Immature natural killer cell (primary cell): ENCODE data around the gene EXOC5. TPM values are rescaled to one million over a fixed set of nuclear protein-coding genes. Genes with fewer than 3 reads are reported as not detected.
A peak's percentile ranks its signal among the peaks of the same experiment; 100 is the strongest.
"Not testable (repeated sequence)": the region's sequence is repeated elsewhere in the genome, so short reads cannot be mapped to it uniquely, and the experiment has no call there.

Experiments used
- DNase-seq, 3 donors: peaks; one replicate each; pipeline ENCODE4 v3.0.0; 2022; ENCODE audit warnings: mixed read lengths in 1 of 3
- H3K27ac Mint-ChIP-seq, 6 donors: one replicate each; pipeline ENCODE4 v1.8.0; 2020; ENCODE audit warnings: mixed read lengths in 6 of 6, mild to moderate bottlenecking in 5 of 6, inconsistent platforms in 4 of 6, moderate library complexity in 3 of 6
- H3K27me3 Mint-ChIP-seq, 3 donors: one replicate each; pipeline ENCODE4 v1.8.0; 2020 to 2021; ENCODE audit warnings: low read depth in 3 of 3, mild to moderate bottlenecking in 3 of 3, mixed read lengths in 3 of 3, moderate library complexity in 3 of 3, inconsistent platforms in 1 of 3
- H3K36me3 Mint-ChIP-seq, 3 donors: one replicate each; pipeline ENCODE4 v1.8.0; 2020; ENCODE audit warnings: mixed read lengths in 3 of 3, inconsistent platforms in 2 of 3, mild to moderate bottlenecking in 2 of 3
- H3K4me1 Mint-ChIP-seq, 2 donors: one replicate each; pipeline ENCODE4 v1.8.0; 2020; ENCODE audit warnings: inconsistent platforms in 2 of 2, mild to moderate bottlenecking in 2 of 2, mixed read lengths in 2 of 2, moderate library complexity in 1 of 2
- H3K4me3 Mint-ChIP-seq, 5 donors: one replicate each; pipeline ENCODE4 v1.8.0; 2020; ENCODE audit warnings: mild to moderate bottlenecking in 5 of 5, mixed read lengths in 5 of 5, inconsistent platforms in 3 of 5, moderate library complexity in 3 of 5
- H3K9me3 Mint-ChIP-seq, 6 donors: one replicate each; pipeline ENCODE4 v1.8.0; 2020; ENCODE audit warnings: mild to moderate bottlenecking in 6 of 6, mixed read lengths in 6 of 6, inconsistent platforms in 4 of 6, moderate library complexity in 3 of 6
- polyA plus RNA-seq, 3 donors: library from polyadenylated mRNA; unstranded; fragments of 300-500 nt; fragmentation: Illumina TruSeq; gene quantifications; one replicate each; pipeline ENCODE4 v1.2.3, GENCODE V29; 2021

Gene EXOC5
- polyA plus RNA-seq, 3 donors from 2014 or later: 46.4 to 69.3 (median 59.6) TPM

- H3K9me3 Mint-ChIP-seq: no peaks in the 10 kb centered on the region
- peaks cover 29 to 62% of the 10 kb centered on the region in 2 donors for H3K4me1 Mint-ChIP-seq
- no peak for DNase-seq
Measured at GRCh38 chr14:57275023-57275664, 6.4 kb upstream of the EXOC5 start.

GRCh38 chr14:57274551-57274950 is 5.8 kb upstream of the EXOC5 start:
- Mint-ChIP-seq H3K36me3 (peaks cover 7 to 14% (median 11%) of the 10 kb centered on the region in 3 donors), H3K4me1 (peaks cover 35 to 64% of the 10 kb centered on the region in 2 donors), H3K4me3 (no peak overlapping the region), H3K27ac (no peak overlapping the region), H3K9me3 (no peaks in the 10 kb centered on the region), H3K27me3 (no peaks in the 10 kb centered on the region)
- no peak for DNase-seq

More at GRCh38 chr14:57275023-57275664, 6.4 kb upstream of the EXOC5 start:
- Mint-ChIP-seq H3K27ac (no peak overlapping the region), H3K27me3 (no peaks in the 10 kb centered on the region), H3K4me3 (no peak overlapping the region), H3K36me3 (peaks cover 7 to 17% (median 11%) of the 10 kb centered on the region in 3 donors)

DNA sequence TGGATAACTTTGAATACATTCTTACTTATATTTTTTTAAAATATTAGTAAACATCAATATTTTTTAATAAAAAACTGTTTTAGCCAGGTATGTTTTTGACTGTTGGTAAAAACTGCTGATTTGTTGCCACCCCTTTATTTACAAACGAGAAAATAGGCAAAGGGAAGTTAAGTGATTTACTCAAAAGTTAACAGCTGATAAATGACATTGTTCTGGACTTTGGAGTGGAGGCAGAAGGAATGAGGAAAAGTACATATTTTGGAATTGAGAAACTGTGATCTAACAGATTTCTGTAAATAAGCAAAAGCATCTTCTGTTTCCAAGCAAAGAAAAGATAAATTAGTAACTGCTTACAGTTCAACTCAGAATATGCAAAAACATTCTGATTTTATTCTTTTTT is 4.5 kb upstream of the EXOC5 start:
- H3K4me3 Mint-ChIP-seq: no peak overlapping the region
- peaks cover 7 to 11% (median 9%) of the 10 kb centered on the region in 3 donors for H3K36me3 Mint-ChIP-seq
- no peak for DNase-seq
- no peaks in the 10 kb centered on the region for H3K9me3 Mint-ChIP-seq
- peaks cover 44 to 67% of the 10 kb centered on the region in 2 donors for H3K4me1 Mint-ChIP-seq
- H3K27me3 Mint-ChIP-seq: peaks cover 6 to 12% (median 10%) of the 10 kb centered on the region in 3 donors
- no peak overlapping the region for H3K27ac Mint-ChIP-seq

GRCh38 chr14:57266065-57266464 is 2.6 kb downstream of the EXOC5 start:
- H3K27ac Mint-ChIP-seq: peak overlapping the region in 3 of 6 donors; percentile 37 to 49 (median 44)
- peaks cover 57 to 86% of the 10 kb centered on the region in 2 donors for H3K4me1 Mint-ChIP-seq
- no peaks in the 10 kb centered on the region for H3K9me3 Mint-ChIP-seq
- H3K27me3 Mint-ChIP-seq: peaks cover 8 to 15% (median 13%) of the 10 kb centered on the region in 3 donors
- H3K4me3 Mint-ChIP-seq: no peak overlapping the region
- H3K36me3 Mint-ChIP-seq: no peaks in the 10 kb centered on the region
- no peak for DNase-seq

DNA sequence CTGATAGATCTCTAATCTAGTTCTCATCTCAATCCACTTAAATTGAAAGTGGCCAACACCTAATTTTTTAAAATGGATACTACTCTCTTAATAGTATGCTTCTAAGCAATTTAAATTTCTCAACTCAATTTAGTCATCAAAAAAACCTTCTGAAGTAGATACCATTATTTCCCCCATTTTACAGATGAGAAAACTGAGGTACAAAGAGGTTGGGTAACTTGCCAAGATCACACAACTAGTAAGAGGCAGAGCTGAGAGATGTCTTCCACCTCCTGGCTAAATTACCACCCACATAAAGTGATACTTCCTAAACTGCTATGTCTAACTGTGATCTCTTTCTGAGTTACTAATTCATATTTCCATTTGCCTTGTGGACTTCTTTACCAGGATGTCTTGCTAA is 6.6 kb downstream of the EXOC5 start:
- Mint-ChIP-seq H3K9me3 (no peaks in the 10 kb centered on the region), H3K4me1 (peaks cover 31 to 61% of the 10 kb centered on the region in 2 donors), H3K27ac (peak overlapping the region in 1 of 6 donors; percentile 25), H3K36me3 (peaks cover 0 to 10% (median 7%) of the 10 kb centered on the region in 3 donors), H3K4me3 (no peak overlapping the region), H3K27me3 (no peaks in the 10 kb centered on the region)
- no peak for DNase-seq

DNA sequence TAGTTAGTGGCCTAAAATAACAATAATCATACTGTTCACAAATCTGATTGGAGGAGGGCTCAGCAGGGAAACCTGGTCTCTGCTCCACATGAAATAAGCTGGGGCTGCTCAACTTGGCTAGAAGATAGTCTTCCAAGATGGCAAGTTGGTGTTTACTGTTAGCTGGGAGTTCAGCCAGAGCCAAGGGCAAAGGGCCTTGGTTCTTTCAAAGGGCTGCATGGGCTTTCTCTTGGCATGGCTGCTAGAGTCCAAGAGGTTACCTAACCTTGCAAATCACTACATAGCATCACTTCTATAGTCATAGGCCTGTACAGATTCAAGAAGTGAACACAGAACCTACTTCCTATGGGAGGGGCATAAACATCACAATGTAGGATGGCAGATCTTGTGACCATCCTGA is 7.1 kb downstream of the EXOC5 start:
- H3K27me3 Mint-ChIP-seq: no peaks in the 10 kb centered on the region
- H3K9me3 Mint-ChIP-seq: no peaks in the 10 kb centered on the region
- DNase-seq: no peak
- H3K36me3 Mint-ChIP-seq: peaks cover 0 to 10% (median 10%) of the 10 kb centered on the region in 3 donors
- no peak overlapping the region for H3K27ac Mint-ChIP-seq
- peaks cover 30 to 62% of the 10 kb centered on the region in 2 donors for H3K4me1 Mint-ChIP-seq
- no peak overlapping the region for H3K4me3 Mint-ChIP-seq

DNA sequence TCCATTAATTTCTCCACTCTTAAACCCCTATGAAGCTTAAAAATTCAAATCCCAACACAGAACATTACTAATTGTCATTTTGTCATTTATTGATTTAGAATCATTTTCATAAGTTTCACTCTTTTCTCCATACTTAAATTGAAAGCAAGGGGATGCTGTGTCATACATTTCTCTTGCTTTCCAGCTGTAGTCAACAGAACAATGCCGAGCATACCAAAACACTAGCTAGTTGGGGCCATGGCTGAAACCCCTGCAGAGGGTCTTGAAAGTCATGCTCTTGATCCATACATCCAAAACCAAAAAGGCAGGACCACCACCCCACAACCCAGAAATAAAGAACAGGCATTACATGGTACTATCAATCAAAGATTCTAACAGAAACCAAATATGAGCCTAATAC is 9.0 kb downstream of the EXOC5 start:
- no peak overlapping the region for H3K27ac Mint-ChIP-seq
- no peak overlapping the region for H3K4me3 Mint-ChIP-seq
- no peaks in the 10 kb centered on the region for H3K27me3 Mint-ChIP-seq
- no peaks in the 10 kb centered on the region for H3K9me3 Mint-ChIP-seq
- DNase-seq: no peak
- peaks cover 0 to 13% (median 10%) of the 10 kb centered on the region in 3 donors for H3K36me3 Mint-ChIP-seq
- peaks cover 28 to 59% of the 10 kb centered on the region in 2 donors for H3K4me1 Mint-ChIP-seq

DNA sequence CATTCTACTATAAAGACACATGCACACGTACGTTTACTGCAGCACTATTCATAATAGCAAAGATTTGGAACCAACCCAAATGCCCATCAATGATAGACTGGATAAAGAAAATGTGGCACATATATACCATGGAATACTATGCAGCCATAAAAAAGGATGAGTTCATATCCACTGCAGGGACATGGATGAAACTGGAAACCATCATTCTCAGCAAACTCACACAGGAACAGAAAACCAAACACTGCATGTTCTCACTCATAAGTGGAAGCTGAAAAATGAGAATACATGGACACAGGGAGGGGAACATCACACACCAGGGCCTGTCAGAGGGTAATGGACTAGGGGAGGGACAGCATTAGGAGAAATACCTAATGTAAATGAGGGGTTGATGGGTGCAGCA is 10.5 kb downstream of the EXOC5 start:
- H3K36me3 Mint-ChIP-seq: peaks cover 0 to 13% (median 10%) of the 10 kb centered on the region in 3 donors
- not testable (repeated sequence) for DNase-seq, H3K27me3 Mint-ChIP-seq, H3K27ac Mint-ChIP-seq, H3K4me3 Mint-ChIP-seq, H3K9me3 Mint-ChIP-seq
- peaks cover 29 to 59% of the 10 kb centered on the region in 2 donors for H3K4me1 Mint-ChIP-seq

GRCh38 chr14:57254884-57255283 is 13.8 kb downstream of the EXOC5 start:
- no peak for DNase-seq
- no peaks in the 10 kb centered on the region for H3K27me3 Mint-ChIP-seq
- H3K27ac Mint-ChIP-seq: no peak overlapping the region
- peaks cover 0 to 13% (median 10%) of the 10 kb centered on the region in 3 donors for H3K36me3 Mint-ChIP-seq
- peaks cover 27 to 71% of the 10 kb centered on the region in 2 donors for H3K4me1 Mint-ChIP-seq
- no peaks in the 10 kb centered on the region for H3K9me3 Mint-ChIP-seq
- H3K4me3 Mint-ChIP-seq: no peak overlapping the region

GRCh38 chr14:57246933-57247657 is 21.6 kb downstream of the EXOC5 start:
- Mint-ChIP-seq H3K4me3 (no peak overlapping the region), H3K4me1 (peaks cover 5 to 28% of the 10 kb centered on the region in 2 donors), H3K9me3 (no peaks in the 10 kb centered on the region), H3K27me3 (no peaks in the 10 kb centered on the region), H3K36me3 (peaks cover 0 to 14% (median 4%) of the 10 kb centered on the region in 3 donors), H3K27ac (no peak overlapping the region)
- DNase-seq: no peak

DNA sequence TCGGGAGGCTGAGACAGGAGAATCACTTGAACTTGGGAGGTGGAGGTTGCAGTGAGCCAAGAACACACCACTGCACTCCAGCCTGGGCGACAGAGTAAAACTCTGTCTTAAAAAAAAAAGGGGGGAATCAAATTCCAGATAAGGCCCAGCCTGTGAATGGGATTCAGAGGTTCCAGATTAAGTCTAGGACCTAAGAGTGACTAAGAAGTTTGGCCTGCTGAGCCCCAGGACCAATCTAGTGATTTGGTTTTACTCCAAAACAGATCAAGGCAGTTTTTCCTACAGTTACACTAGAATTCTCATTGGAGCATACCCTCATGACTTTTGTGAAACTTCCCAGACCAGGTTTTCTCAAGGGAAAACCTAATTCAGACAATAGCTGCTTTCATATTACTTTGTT is 22.8 kb downstream of the EXOC5 start:
- Mint-ChIP-seq H3K27ac (no peak overlapping the region), H3K4me3 (no peak overlapping the region), H3K4me1 (peaks cover 0 to 17% of the 10 kb centered on the region in 2 donors), H3K27me3 (no peaks in the 10 kb centered on the region), H3K36me3 (peaks cover 0 to 17% (median 7%) of the 10 kb centered on the region in 3 donors), H3K9me3 (no peaks in the 10 kb centered on the region)
- DNase-seq: no peak

GRCh38 chr14:57244106-57244505 is 24.6 kb downstream of the EXOC5 start:
- Mint-ChIP-seq H3K9me3 (no peaks in the 10 kb centered on the region), H3K4me3 (no peak overlapping the region), H3K4me1 (peaks cover 0 to 4% of the 10 kb centered on the region in 2 donors), H3K36me3 (peaks cover 0 to 17% (median 7%) of the 10 kb centered on the region in 3 donors), H3K27me3 (no peaks in the 10 kb centered on the region), H3K27ac (no peak overlapping the region)
- no peak for DNase-seq

GRCh38 chr14:57243320-57243719 is 25.4 kb downstream of the EXOC5 start:
- no peak overlapping the region for H3K4me3 Mint-ChIP-seq
- H3K4me1 Mint-ChIP-seq: no peaks in the 10 kb centered on the region
- no peak for DNase-seq
- no peak overlapping the region for H3K27ac Mint-ChIP-seq
- peaks cover 0 to 19% (median 9%) of the 10 kb centered on the region in 3 donors for H3K36me3 Mint-ChIP-seq
- no peaks in the 10 kb centered on the region for H3K9me3 Mint-ChIP-seq
- H3K27me3 Mint-ChIP-seq: no peaks in the 10 kb centered on the region

DNA sequence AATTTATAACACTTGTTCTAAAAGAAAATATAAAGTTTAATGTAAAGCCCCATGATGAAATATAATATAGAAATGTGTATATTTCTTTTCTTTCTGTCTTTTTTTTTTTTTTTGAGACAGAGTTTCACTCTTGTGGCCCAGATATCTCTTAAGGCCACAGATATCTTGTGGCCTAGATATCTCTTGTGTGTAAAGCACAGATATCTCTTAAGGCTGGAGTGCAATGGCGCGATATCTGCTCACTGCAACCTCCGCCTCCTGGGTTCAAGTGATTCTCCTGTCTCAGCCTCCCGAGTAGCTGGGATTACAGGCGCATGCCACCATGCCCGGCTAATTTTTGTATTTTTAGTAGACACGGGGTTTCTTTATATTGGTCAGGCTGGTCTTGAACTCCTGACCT is 28.6 kb downstream of the EXOC5 start:
- not testable (repeated sequence) for H3K4me3 Mint-ChIP-seq, H3K9me3 Mint-ChIP-seq, H3K4me1 Mint-ChIP-seq, H3K27ac Mint-ChIP-seq, H3K27me3 Mint-ChIP-seq, DNase-seq
- H3K36me3 Mint-ChIP-seq: peaks cover 0 to 21% (median 10%) of the 10 kb centered on the region in 3 donors
